Measurements from ENCODE around the gene VANGL1.

DNA sequence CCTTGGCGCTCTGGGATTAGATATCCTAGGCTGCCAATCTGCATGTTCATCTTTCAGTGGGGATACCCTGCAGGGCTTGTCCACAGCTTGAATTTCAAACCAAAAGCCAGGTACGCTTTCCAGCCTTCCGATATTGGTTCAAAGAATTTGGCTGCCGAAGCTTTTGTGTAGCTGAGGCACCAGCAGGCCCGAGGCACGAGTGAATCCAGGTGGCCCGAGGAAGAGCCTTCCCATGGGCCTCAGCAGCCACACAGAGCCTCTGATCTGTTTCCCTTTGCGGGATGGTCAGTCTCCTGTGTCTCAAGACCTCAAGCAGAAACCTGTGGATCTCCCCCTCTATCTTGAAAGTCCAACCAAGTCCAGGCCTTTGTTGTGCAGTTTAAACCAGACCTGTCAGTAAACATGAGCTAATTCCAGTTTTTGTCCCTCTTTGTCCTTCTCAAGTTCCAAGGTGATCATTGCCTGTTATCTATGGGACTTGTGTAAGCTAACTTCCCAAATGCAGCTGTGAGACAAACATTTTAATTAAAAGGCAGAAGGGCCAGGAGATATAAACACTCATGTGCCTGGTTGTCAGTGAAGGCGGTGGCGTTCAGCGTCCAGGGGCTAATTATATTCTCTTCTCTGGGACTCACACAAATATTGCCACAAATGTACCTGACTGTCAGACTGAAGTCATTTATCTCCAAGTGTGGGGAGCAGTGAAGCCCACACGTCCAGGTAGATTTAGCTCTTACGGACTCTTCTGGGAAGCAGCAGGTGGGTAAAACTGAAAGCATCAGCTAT is 30.6 kb downstream of the VANGL1 start:
- TF ChIP-seq CTCF (IDR thresholded peaks at IDR 0.05) (no peak), POLR2A (IDR thresholded peaks at IDR 0.05) (no peak)
